Calu3 (cell line): ENCODE results near the gene MRFAP1. TPM values are rescaled to one million over a fixed set of nuclear protein-coding genes. Genes with fewer than 3 reads are reported as not detected.

Source experiments
- BruUV-seq: library from RNA; stranded (reverse); fragments of 400-500 nt; replicated peaks from 2 replicates; lab custom pipeline; 2021; lab: Mats Ljungman, UMichigan
- CTCF ChIA-PET: fragments of 300-600 bp; sonication (Branson Sonifier 250); formaldehyde crosslinking; loops from one replicate; lab custom pipeline; 2022; ENCODE audit warnings: antibody characterized with exemption; lab: Charles Lee
- DNase-seq: peaks from one replicate; pipeline ENCODE4 v3.0.0; 2022
- H3K27ac Mint-ChIP-seq: one replicate; pipeline ENCODE4 v1.8.0; 2022; ENCODE audit warnings: mixed read lengths; ENCODE audit not compliant: unreplicated experiment
- H3K27me3 Mint-ChIP-seq: one replicate; pipeline ENCODE4 v1.8.0; 2022; ENCODE audit warnings: mixed read lengths; ENCODE audit not compliant: unreplicated experiment
- H3K36me3 Mint-ChIP-seq: one replicate; pipeline ENCODE4 v1.8.0; 2022; ENCODE audit warnings: mild to moderate bottlenecking, moderate library complexity, mixed read lengths; ENCODE audit not compliant: insufficient read depth, unreplicated experiment
- H3K4me1 Mint-ChIP-seq: one replicate; pipeline ENCODE4 v1.8.0; 2022; ENCODE audit warnings: mild to moderate bottlenecking, low read depth, mixed read lengths; ENCODE audit not compliant: unreplicated experiment
- H3K4me3 Mint-ChIP-seq: one replicate; pipeline ENCODE4 v1.8.0; 2022; ENCODE audit warnings: mild to moderate bottlenecking, low read depth, moderate library complexity, mixed read lengths; ENCODE audit not compliant: unreplicated experiment
- H3K9me3 Mint-ChIP-seq: one replicate; pipeline ENCODE4 v1.8.0; 2022; ENCODE audit warnings: low read depth, mixed read lengths; ENCODE audit not compliant: unreplicated experiment
- CTCF ChIP-seq: fragments of 200-600 bp; IDR thresholded peaks from one replicate; pipeline ENCODE4 v1.8.0; 2022; ENCODE audit warnings: antibody characterized with exemption; ENCODE audit not compliant: unreplicated experiment
- intact Hi-C: fragments of 100-400 bp; cut with micrococcal nuclease; formaldehyde crosslinking; loops from one replicate; pipeline ENCODE4 v1.10.0; 2022; ENCODE audit not compliant: unreplicated experiment
- total RNA-seq: library from RNA; stranded (reverse); gene quantifications from 2 replicates; pipeline ENCODE4 v1.2.3, GENCODE V29; 2022

MRFAP1 gene
- total RNA-seq, 1 experiment from 2014 or later: 151 TPM

DNA sequence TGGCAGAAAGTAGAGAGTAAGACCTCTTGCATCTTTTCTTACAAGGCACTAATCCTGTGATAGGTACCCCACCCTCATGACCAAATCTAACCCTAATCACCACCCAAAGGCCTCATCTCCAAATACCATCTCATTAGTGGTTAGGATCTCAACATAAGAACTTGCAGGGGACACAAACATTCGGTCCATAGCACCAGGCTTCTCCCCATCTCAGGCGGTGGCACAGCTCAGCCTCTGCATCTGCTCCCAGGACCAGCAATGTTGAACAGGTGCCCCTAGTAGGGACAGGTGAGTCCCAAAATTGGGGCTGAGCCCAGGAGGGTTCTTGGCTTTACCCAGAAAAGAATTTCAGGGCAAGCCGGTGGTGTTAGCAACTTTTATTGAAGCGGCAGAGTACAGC, 8.4 kb upstream of the MRFAP1 start:
- intact Hi-C loops: no loop called here
- no peaks in the 10 kb centered on the region for H3K36me3 Mint-ChIP-seq
- H3K27ac Mint-ChIP-seq: no peak overlapping the region
- CTCF ChIA-PET: no interaction called here
- TF ChIP-seq CTCF: no peak
- no peaks in the 10 kb centered on the region for H3K9me3 Mint-ChIP-seq
- H3K4me3 Mint-ChIP-seq: no peak overlapping the region
- BruUV-seq: no TSS peak
- H3K4me1 Mint-ChIP-seq: no peaks in the 10 kb centered on the region
- H3K27me3 Mint-ChIP-seq: no peaks in the 10 kb centered on the region
- no peak for DNase-seq

- CTCF ChIA-PET: interaction anchor here (0.6 to 1.2 kb wide), 2 partner anchors 9 to 91 kb away, joined by 3 to 4 read pairs; no protein-coding TSS in a partner anchor
- BruUV-seq: no TSS peak
- Mint-ChIP-seq H3K27ac (no peak overlapping the region), H3K4me1 (no peaks in the 10 kb centered on the region), H3K36me3 (no peaks in the 10 kb centered on the region), H3K4me3 (no peak overlapping the region), H3K27me3 (no peaks in the 10 kb centered on the region), H3K9me3 (no peaks in the 10 kb centered on the region)
- intact Hi-C loops: no loop called here
- TF ChIP-seq CTCF: no peak
- no peak for DNase-seq
Measured at GRCh38 chr4:6633091-6633906, 7.2 kb upstream of the MRFAP1 start.

DNA sequence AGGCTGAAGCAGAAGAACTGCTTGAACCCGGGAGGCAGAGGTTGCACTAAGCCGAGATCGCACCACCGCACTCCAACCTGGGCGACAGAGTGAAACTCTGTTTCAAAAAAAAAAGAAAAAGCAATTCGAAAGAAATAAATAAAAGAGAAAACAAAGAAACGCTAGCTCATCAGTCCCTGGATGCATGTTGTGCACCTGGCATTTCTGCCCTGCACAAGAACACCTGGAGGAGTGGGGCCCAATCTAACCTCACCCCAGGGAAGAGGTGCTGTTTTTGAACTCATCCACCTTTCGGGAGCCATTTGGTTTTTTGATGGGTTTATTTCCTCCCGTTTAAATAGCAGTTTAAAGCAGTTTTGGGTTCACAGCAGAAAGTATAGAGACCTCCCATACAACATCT, 5.7 kb upstream of the MRFAP1 start:
- intact Hi-C loops: no loop called here
- DNase-seq: no peak
- Mint-ChIP-seq H3K4me1 (no peaks in the 10 kb centered on the region), H3K36me3 (no peaks in the 10 kb centered on the region), H3K9me3 (no peaks in the 10 kb centered on the region), H3K27ac (no peak overlapping the region), H3K27me3 (no peaks in the 10 kb centered on the region), H3K4me3 (no peak overlapping the region)
- TF ChIP-seq CTCF: no peak
- CTCF ChIA-PET: no interaction called here
- BruUV-seq: no TSS peak

- BruUV-seq: no TSS peak
- H3K4me1 Mint-ChIP-seq: peaks cover 12% of the 10 kb centered on the region
- no peak overlapping the region for H3K4me3 Mint-ChIP-seq
- CTCF ChIA-PET: no interaction called here
- no peak for TF ChIP-seq CTCF
- no peak for DNase-seq
- intact Hi-C loops: no loop called here
- peaks cover 35% of the 10 kb centered on the region for H3K36me3 Mint-ChIP-seq
- H3K27ac Mint-ChIP-seq: no peak overlapping the region
- H3K27me3 Mint-ChIP-seq: no peaks in the 10 kb centered on the region
- no peaks in the 10 kb centered on the region for H3K9me3 Mint-ChIP-seq
Measured at GRCh38 chr4:6639137-6639680, 1.3 kb upstream of the MRFAP1 start.
